Measurements from ENCODE around the gene GKAP1. TPM values are rescaled to one million over a fixed set of nuclear protein-coding genes. Genes with fewer than 3 reads are reported as not detected.

Gene GKAP1
- total RNA-seq, 1 experiment from 2014 or later: 6.0 TPM

- BruUV-seq (replicated peaks): no TSS peak
- intact Hi-C loops (cut with micrococcal nuclease; ENCODE audit: unreplicated experiment): no loop called here
- no peaks in the 10 kb centered on the region for H3K27me3 ChIP-seq (replicated peaks; ENCODE audit: insufficient read depth, low read depth, low read length, poor library complexity)
- no peak overlapping the region for H3K27ac ChIP-seq (ENCODE audit: low read depth, low read length, poor library complexity, severe bottlenecking)
- ChIA-PET CTCF (interaction anchor here (0.6 kb wide), 1 partner anchor 108 kb away, joined by 3 read pairs; no protein-coding TSS in a partner anchor), POLR2A (ENCODE audit: low non-redundant PET) (no interaction called here)
- no peak for DNase-seq (ENCODE audit: low spot score)
- no peaks in the 10 kb centered on the region for H3K9me3 ChIP-seq (ENCODE audit: low read depth, low read length, poor library complexity, severe bottlenecking)
- TF ChIP-seq CTCF (conservative IDR thresholded peaks at IDR 0.05; ENCODE audit: low read depth, low read length) (no peak), EZH2 (IDR thresholded peaks at IDR 0.05; ENCODE audit: borderline replicate concordance, low read depth, low read length, poor library complexity, severe bottlenecking) (no peak)
- H3K4me3 ChIP-seq (ENCODE audit: low read depth, low read length, poor library complexity, severe bottlenecking): no peak overlapping the region
- peaks cover 15% of the 10 kb centered on the region for H3K4me1 ChIP-seq (ENCODE audit: insufficient read depth, low read length, poor library complexity, severe bottlenecking)
- no peaks in the 10 kb centered on the region for H3K36me3 ChIP-seq (ENCODE audit: insufficient read depth, low read length, poor library complexity, severe bottlenecking)
These were observed 118.5 kb downstream of the GKAP1 start for GRCh38 chr9:83698976-83699585.

- Histone ChIP-seq H3K27ac (ENCODE audit: low read depth, low read length, poor library complexity, severe bottlenecking) (no peak overlapping the region), H3K36me3 (ENCODE audit: insufficient read depth, low read length, poor library complexity, severe bottlenecking) (no peaks in the 10 kb centered on the region), H3K9me3 (ENCODE audit: low read depth, low read length, poor library complexity, severe bottlenecking) (no peaks in the 10 kb centered on the region), H3K4me1 (ENCODE audit: insufficient read depth, low read length, poor library complexity, severe bottlenecking) (peaks cover 19% of the 10 kb centered on the region), H3K4me3 (ENCODE audit: low read depth, low read length, poor library complexity, severe bottlenecking) (no peak overlapping the region), H3K27me3 (replicated peaks; ENCODE audit: insufficient read depth, low read depth, low read length, poor library complexity) (no peaks in the 10 kb centered on the region)
- intact Hi-C loops (cut with micrococcal nuclease; ENCODE audit: unreplicated experiment): no loop called here
- CTCF ChIA-PET: no interaction called here
- no peak for TF ChIP-seq EZH2 (IDR thresholded peaks at IDR 0.05; ENCODE audit: borderline replicate concordance, low read depth, low read length, poor library complexity, severe bottlenecking)
- TF ChIP-seq CTCF (conservative IDR thresholded peaks at IDR 0.05; ENCODE audit: low read depth, low read length): no peak
- BruUV-seq (replicated peaks): no TSS peak
- POLR2A ChIA-PET (ENCODE audit: low non-redundant PET): no interaction called here
- DNase-seq (ENCODE audit: low spot score): no peak
These were observed 126.1 kb downstream of the GKAP1 start for GRCh38 chr9:83691492-83691891.

Other genes starting within 250 kb of the GKAP1 start
- gene IDNK, start 194.6 kb downstream of the GKAP1 start, total RNA-seq (2021): 1.6 and 1.7 TPM in 2 replicates
- 154 and 162 TPM in 2 replicates for gene UBQLN1, start 109.8 kb downstream of the GKAP1 start, total RNA-seq (2021)
- 8.5 and 9.2 TPM in 2 replicates for gene KIF27, start 103.7 kb upstream of the GKAP1 start, total RNA-seq (2021)
- 799 and 872 TPM in 2 replicates for gene HNRNPK, start 162.4 kb upstream of the GKAP1 start, total RNA-seq (2021)
- gene RMI1, start 163.0 kb upstream of the GKAP1 start, total RNA-seq (2021): 32.2 and 36.4 TPM in 2 replicates